Mesenteric fat pad (tissue), 1 donor: Measurements from ENCODE around the gene WDR55. TPM values are rescaled to one million over a fixed set of nuclear protein-coding genes. Genes with fewer than 3 reads are reported as not detected.
A peak's percentile ranks its signal among the peaks of the same experiment; 100 is the strongest.
"Not testable (repeated sequence)": the region's sequence is repeated elsewhere in the genome, so short reads cannot be mapped to it uniquely, and the experiment has no call there.

Source experiments
- DNase-seq: peaks from one replicate; pipeline ENCODE4 v3.0.0-alpha.2; 2020; ENCODE audit warnings: low spot score
- microRNA-seq: library from miRNA; unstranded; fragments of <30 nt; microRNA quantifications from one replicate; pipeline ENCODE4 v1.2.0, GENCODE V29; 2020; ENCODE audit warnings: borderline number of aligned reads
- total RNA-seq: library from RNA; stranded (reverse); fragmentation: NEBNext Ultra II Directional; extraction: Animal tissue kit (Norgen Biotek cat#: 25700); gene quantifications from one replicate; pipeline ENCODE4 v1.2.1, GENCODE V29; 2021
- donor health status: DM: yes; HTN: yes; CAD: no.

The WDR55 gene
- total RNA-seq, 1 donor from 2014 or later: 23.4 TPM

DNA sequence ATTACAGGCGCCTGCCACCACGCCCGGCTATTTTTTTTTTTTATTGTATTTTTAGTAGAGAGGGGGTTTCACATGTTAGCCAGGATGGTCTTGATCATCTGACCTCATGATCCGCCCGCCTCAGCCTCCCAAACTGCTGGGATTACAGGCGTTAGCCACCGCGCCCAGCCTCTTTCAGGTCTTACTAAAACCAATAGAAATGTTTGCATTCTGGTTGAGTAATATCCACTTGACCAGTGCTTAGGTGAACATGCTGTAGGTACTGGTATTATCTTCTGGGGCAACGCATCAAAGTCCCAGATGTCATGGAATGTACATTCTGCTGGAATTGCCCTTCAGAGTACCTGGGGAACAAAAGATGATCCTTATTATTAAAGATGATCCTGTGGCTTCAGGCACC lies 44.1 kb downstream of the WDR55 start:
- not testable (repeated sequence) for DNase-seq

DNA sequence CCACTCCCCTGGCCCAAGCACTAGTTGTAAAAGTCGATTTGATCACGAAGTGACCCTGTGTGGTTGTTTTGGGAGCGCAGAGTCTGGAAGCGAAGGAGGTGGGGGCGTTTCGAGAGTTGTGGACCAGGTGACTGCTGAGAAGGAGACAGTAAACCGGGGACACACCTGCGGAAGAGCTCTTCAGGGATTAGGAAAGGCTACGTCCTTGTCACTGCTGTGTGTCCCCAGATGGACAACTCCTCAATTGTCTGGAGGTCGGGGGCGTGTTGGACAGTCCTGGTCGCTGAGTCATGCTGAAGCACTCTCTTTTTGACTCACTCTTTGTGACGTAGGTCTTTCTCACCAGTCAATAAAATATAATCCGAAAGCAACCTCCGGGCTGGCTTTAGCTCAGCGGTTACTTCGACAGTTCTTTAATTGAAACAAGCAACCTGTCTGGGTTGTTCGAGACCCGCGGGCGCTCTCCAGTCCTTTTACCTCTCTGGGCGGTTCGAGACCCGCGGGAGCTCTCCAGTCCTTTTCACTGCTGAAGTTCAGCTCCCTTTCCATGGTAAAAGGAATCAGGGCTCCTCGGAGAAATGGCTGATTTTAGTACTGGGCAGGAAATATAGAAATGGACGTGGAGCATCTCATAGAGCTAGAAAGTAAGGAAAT lies 46.3 kb downstream of the WDR55 start:
- DNase-seq: peak; percentile 93

DNA sequence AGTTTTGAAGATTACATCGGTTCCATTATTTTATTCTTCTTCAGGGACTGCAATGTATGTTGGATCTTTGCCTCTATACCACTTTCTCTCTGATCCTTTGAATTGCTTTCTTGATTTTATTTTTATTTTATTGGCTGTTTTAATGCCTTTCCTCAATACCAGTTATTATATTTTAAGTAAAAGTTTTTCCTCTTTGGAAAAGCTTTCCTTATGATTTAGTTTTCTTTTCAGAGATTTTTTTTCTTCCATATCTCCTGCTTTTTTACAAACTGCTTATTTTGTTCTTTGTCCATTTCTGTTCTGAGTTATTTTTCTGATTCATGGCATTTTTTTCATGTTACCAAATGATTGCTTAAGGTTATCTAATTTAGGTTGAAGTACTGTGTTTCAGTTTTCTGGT lies 47.1 kb downstream of the WDR55 start:
- no peak for DNase-seq

DNA sequence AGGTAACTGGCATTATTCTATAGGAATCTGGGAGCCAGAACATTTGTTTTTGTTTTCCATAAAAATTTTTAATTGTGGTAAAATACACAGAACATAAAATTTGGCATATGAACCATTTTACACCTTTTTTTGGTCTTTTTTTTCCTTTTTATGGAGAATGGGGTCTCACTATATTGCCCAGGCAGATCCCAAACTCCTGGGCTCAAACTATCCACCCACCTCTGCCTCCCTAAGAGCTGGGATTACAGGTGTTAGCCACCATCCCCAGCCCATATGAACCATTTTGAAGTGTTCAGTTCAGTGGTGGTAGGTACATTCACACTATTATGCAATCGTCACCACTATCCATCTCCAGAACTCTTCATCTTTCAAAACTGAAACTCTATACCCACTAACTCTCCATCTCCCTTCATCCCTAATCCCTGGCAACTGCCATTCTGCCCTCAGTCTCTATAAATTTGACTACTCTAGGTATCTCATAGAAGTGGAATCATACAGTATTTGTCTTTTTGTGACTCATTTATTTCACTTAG lies 48.9 kb downstream of the WDR55 start:
- no peak for DNase-seq

DNA sequence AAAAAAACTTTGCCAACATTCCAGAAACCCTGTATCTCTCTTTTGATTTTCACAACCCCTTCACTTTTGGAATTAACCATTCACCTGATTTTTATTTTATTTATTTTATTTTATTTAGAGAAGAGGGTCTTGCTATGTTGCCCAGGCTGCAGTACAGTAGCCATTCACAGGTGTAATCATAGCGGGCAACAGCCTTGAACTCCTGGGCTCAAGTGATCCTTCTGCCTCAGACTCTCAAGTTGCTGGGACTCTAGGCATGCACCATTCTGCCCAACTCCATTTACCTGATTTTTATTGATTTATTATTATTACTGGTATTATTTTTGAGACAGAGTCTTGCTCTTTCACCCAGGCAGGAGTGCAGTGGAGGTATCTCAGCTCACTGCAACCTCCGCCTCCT lies 51.5 kb downstream of the WDR55 start:
- not testable (repeated sequence) for DNase-seq

- no peak for DNase-seq
Measured at GRCh38 chr5:140718266-140718592, 53.5 kb downstream of the WDR55 start.

DNA sequence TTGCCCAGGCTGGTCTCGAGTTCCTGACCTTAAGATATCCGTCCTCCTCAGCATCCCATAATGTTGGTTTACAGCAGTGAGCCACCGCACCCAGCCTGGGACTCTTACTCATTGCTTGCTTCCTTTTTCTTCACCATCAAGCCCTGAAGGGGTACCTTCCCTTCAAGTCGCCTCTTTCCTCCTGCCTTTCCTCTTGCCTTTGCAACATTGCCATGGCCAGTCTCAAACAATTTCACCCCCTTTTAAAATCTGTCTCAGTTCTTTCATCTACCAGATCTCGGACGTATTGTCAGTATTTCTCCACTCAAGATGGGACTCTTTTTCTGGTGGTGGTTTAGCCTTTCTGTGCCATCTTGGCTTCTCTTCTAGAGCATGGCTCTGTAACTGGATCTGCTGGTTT lies 56.0 kb downstream of the WDR55 start:
- DNase-seq: not testable (repeated sequence)

- not testable (repeated sequence) for DNase-seq
Measured at GRCh38 chr5:140721395-140721794, 56.7 kb downstream of the WDR55 start.

Small RNAs within 50 kb of the gene (microRNA-seq; reads per million reads assigned to microRNA genes)
- not detected for gene MIR3655

Other genes starting within 250 kb of the WDR55 start
- gene EIF4EBP3, start 117.2 kb upstream of the WDR55 start, total RNA-seq: 22.5 TPM
- gene SRA1, start 107.4 kb upstream of the WDR55 start, total RNA-seq: 34.4 TPM
- 21.5 TPM for gene APBB3, start 100.3 kb upstream of the WDR55 start, total RNA-seq
- 71.9 TPM for gene SLC35A4, start 100.1 kb upstream of the WDR55 start, total RNA-seq
- 224 TPM for gene CD14, start 31.7 kb upstream of the WDR55 start, total RNA-seq
- 9.6 TPM for gene TMCO6, start 25.5 kb upstream of the WDR55 start, total RNA-seq
- 57.3 TPM for gene NDUFA2, start 17.3 kb upstream of the WDR55 start, total RNA-seq
- 66.4 TPM for gene IK, start 17.1 kb upstream of the WDR55 start, total RNA-seq
- 1.00 TPM for gene DND1, start 8.7 kb downstream of the WDR55 start, total RNA-seq
- 50.7 TPM for gene HARS1, start 26.5 kb downstream of the WDR55 start, total RNA-seq
- 15.9 TPM for gene HARS2, start 26.6 kb downstream of the WDR55 start, total RNA-seq
- 37.9 TPM for gene ZMAT2, start 35.5 kb downstream of the WDR55 start, total RNA-seq
- not detected for gene PCDHA1, start 121.2 kb downstream of the WDR55 start, total RNA-seq
- gene PCDHA2, start 129.9 kb downstream of the WDR55 start, total RNA-seq: not detected
- 0.29 TPM for gene PCDHA3, start 136.2 kb downstream of the WDR55 start, total RNA-seq
- gene PCDHA4, start 142.2 kb downstream of the WDR55 start, total RNA-seq: 0.32 TPM
- gene PCDHA5, start 156.7 kb downstream of the WDR55 start, total RNA-seq: 0.10 TPM
- gene PCDHA6, start 163.1 kb downstream of the WDR55 start, total RNA-seq: 0.32 TPM
- 0.22 TPM for gene PCDHA7, start 169.4 kb downstream of the WDR55 start, total RNA-seq
- 0.19 TPM for gene PCDHA8, start 176.3 kb downstream of the WDR55 start, total RNA-seq
- 0.22 TPM for gene PCDHA9, start 183.5 kb downstream of the WDR55 start, total RNA-seq
- 1.8 TPM for gene PCDHA10, start 191.0 kb downstream of the WDR55 start, total RNA-seq
- gene PCDHA11, start 204.1 kb downstream of the WDR55 start, total RNA-seq: 0.26 TPM
- 0.29 TPM for gene PCDHA12, start 210.4 kb downstream of the WDR55 start, total RNA-seq
- 0.58 TPM for gene PCDHA13, start 217.2 kb downstream of the WDR55 start, total RNA-seq